HG02943 (cell line): ENCODE data around the gene WNT8A.

ENCODE experiments used
- ATAC-seq: cut with Tn5 transposase; IDR thresholded peaks from one replicate; pipeline ENCODE4 v1.9.1; 2021; ENCODE audit warnings: mild to moderate bottlenecking, low read depth, moderate library complexity; ENCODE audit not compliant: unreplicated experiment

Gene WNT8A

DNA sequence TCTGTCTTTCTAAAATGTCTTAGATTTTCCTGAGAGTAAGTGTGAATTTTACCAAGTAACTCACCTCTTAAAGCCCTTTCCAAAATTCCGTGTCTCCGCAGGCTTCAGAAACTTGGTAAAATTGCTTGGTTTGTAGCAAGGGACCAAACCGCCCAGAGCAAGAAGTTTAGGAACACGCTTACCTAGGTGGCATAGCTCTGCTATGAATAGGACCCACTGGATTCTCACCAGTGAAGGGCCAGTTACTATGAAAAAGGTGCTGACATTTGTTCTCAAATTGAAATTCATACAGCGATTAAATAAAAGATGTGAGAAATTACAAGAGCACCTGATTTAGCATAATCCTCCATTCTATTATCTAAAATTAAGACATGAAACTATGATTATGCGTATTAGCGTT is 48.7 kb downstream of the WNT8A start:
- no peak for ATAC-seq

DNA sequence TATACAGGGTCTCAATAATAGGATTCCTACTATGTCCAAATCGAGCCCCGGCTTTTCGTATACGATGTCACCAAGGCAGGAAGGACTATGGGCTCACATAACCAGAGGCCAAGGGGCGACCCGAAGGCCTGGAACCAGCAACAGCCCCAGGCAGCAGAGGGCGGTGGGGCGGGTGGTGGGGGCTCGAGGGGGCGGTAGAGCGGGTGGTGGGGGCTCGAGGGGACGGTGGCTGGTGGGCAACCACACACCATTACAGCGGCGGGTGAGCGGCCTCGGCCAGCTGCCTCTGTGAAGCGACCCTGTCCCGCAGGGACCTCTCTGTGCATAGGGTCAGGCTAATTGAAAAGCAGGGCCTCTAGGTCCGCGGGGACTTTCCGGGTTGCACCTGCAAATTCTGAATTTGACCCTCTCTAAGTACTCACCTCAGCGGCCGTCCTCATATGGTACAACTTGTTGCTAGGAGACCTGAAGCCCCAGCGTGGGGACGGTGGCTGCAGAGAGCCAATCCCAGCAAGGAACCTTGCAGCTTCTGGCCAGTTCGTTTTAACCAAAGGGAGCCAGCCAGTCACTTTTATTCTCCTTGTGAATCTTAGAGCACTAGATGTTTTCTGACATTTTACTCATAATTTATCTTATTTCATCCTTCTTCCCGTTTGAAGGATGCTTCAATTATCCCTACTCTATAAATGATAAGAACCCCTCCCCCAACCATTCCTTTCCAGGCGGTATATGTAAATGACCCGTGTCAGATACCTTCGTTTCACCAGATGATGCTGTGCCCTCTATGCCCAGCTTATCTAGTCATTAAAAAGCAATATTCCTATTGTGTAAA is 55.3 kb downstream of the WNT8A start, which contains the start of gene NME5:
TSS of gene NME5 (minus strand) at position 480 of the 832 bp plus-strand sequence. CDS start 648 bp downstream, outside the sequence.
- no peak for ATAC-seq

DNA sequence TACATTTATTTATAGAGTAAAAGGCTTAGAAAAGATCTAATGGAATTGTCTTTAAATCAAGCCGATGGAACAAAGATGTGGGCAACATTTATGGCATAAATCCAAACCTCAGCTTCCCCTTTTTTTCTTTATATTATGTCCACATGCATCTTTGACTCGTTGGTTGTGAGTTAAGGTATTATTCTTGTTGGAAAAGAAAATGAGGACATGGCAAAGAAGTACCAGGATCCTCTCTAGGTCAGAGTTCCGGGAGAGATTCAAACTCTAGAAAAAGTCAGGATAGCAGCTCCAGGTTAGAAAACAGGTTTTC is 55.9 kb downstream of the WNT8A start:
- ATAC-seq = no peak

DNA sequence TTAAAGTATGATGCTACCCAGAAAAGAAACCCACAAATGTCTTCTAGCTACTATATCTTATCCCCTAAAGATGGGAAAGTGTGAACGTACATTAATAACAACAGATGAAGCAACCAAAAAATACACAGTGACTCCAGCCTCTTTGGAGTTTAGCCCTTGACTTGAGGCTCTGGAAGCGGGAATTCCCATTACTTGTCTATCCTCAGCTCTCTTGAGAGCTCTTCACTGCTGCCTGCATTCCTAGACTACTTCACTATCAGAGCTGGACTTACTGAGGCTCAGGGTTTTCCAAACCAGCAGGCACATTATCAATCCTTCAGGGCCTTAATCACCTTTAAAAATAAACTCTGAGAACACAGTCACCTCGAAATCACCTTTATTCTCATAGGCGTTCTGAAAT is 56.4 kb downstream of the WNT8A start:
- no peak for ATAC-seq
